ENCODE results near the gene SARDH. TPM values are rescaled to one million over a fixed set of nuclear protein-coding genes. Genes with fewer than 3 reads are reported as not detected.

The SARDH gene
- polyA plus RNA-seq, 1 donor, result 5.4 TPM

DNA sequence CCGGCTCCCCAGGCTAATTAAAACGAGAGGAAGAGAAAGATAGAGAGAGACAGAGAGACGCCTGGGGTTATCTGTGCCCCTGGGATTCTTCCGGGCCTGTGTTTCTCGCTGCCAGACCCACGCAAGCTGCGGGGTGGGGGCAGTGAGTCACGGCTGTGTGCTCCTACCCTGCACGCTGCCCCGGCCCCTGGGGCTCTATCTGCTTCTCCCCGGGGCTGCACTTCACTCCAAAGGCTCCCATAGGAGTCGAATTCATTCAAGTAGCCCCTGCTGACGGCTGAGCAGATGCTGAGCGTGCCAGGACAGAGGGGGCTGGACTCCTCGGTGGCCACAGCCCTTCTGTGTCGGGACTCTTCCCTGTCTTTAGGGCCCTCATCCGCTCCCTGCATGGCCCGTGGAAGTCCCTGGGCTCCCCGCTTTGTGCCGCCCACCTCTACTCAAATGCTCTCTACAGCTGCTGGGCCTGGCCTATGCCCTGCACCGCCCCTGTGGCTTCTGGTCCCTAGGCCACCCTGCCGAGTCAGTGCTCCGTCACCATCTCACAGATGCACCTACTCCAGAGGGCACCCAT is 22.8 kb downstream of the SARDH start:
- no peak for DNase-seq (ENCODE audit: low read depth)

DNA sequence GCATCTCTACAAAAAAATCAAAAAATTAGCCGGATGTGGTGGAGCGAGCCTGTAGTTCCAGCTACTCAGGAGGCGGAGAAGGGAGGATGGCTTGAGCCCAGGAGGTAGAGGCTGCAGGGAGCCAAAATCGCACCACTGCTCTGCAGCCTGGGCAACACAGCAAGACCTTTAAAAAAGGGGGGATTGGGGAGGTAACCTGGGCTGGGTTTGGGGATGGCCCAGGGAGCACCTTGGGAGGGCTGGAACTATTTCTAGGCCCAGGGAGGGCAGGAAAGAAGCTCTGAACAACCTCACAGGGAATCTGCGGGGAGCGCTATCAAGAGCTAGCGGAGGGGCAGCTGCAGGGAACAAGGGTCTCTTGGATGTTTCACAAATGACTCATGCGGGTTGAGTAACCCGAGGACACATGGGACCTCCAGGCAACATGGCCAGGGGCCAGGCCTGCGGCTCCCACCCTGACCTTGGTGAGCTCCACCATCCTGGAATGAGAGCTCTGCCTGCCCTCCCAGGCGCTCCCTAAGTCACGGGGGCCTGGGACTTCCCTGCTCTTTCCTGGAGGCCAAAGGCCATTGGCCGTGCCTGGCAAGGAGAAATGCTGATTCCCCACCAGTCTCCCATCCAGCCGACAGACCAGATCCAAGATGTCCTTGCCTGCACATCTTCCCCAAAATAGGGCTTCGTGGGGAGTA is 23.4 kb downstream of the SARDH start:
- no peak for DNase-seq (ENCODE audit: low read depth)

DNA sequence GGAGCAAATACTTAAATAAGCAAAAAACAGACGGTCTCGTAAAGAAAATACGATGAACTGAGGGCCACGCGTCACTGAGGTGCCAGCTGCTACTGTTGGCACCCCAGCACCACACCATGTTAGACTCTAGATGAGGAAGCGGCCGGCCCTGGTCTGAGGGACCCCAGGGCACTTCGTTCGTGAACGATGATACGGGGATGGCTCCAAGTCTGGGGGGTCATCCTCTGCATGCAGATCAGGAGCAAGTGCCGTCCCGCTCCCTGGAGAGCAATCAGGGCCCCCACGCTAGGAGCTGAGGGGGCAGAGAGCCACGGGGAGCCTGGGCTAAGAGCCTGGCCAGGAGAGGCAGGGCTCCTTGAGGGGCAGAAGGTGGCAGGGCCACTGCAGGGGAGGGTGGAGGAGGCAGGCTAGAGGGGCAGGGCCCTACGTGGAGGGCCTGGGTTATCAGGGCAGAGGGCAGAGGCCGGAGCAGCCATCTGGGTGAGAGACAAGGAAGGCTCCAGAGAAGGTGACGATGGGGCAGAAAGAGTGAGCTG is 24.1 kb downstream of the SARDH start:
- no peak for DNase-seq (ENCODE audit: low read depth)

DNA sequence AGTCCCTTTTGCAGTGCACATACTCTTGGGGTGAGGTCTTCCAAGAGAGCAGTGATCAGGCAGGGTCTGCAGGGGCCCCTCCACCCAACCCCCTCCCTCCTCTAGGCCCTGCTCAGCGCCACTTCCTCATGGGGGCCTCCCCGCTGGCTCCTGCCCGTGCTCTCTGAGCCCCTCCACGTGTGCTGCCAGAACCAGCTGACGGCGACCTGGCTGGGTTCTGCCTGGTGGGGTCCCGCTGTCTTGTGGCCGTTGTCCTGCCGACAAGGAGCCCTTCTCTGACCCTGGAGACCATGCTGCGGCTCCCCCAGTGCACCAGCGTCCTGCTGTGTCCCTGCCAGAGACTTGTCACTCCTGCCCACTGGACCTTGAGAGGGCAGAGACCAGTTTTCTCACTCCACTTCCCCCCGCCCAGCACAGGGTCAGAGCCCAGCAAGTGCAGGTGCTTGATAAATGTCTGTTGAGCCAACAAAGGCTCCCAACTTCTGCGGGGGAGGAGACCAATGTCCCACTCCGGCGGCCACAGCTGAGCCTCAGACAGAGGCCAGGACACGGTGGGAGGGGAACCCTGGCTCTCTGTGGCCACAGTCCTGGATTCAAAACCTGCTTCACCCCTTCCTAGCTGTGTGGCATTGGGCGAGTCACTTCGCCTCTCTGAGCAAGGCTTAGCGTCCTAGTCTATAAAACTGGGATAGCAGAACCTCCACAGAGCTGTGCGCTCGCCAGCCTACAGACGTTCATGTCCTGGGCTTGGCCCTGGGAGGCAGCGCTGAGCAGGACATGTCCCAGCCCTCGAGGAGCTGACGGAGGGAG is 24.8 kb downstream of the SARDH start:
- no peak for DNase-seq (ENCODE audit: low read depth)

DNA sequence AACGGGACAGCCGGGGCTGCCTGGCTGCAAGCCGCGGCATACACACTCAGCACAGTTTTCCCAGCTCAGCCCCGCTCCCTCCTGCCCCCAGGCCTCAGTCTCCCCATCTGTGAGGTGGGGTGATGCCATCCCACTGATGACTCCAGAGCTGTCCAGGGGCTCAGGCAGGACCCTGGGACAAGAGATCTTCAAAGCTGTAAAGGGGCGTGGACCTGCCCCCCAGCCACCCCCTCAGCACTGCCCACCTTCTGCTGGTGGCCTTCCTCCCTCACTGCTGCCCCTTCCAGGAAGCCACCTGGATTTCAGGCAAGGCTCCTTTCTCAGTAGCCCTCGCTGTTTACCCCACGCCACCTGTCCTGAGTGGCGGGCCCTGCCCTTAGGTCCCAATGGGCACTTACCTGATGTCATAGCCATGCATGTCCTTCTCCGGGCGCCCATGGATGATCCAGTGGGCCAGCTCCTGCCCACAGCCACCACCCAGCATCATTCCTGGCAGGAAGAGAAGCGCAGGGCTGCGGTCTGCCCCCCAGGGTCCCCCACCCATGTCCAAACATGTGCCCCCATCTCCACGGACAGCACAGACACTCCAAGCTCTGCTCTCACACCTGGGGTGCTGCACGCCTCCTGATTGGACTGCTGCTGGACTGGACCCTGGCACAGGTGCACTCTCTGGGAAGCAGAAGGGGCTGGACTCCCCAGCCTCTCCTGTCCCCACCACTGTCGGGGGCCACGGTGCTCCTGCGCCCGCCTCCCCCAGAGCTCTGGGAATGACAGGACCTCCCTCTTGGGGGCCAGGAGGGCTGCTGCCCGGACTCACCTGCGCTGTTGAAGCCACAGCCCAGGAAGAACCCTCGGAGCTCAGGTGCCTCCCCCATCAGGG is 25.7 kb downstream of the SARDH start:
- no peak for DNase-seq (ENCODE audit: low read depth)

DNA sequence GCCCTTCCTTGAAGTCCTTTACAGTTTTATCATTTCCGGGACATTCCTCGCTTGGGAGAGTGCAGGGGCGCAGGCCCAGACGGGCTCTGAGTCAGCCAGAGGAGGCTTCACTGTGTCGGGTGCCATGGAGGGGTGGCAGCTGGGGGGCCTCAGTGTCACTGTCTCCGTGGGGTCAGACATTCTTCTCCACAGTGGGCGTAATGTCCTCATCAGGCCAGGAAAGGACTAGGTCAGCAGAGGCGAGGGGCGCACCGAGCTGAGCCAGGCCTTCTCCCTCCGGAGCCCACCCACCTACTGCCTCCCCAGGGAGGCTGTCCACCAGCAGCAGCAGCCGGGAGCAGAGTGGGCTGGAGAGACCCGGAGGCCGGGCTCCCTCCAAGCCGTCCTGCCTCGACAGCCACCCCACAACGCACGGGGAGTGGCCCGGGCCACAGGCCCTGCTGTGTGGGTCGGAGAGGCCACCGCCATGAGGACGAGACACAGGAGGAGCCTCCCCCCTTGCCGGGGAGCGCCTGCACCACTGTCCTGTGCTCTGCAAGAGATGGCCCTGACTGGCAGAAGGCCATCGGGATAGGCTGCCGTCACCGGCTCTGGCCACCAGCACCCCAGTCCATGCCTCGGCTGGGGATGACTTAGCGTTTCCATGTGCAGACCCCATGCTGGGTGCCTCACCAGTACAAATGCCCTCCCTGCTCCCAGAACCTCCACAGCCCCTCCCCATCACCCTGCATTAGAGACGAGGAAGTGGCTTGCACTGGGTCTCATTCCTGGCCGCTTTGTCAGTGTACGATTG is 26.5 kb downstream of the SARDH start:
- DNase-seq (ENCODE audit: low read depth), result no peak

DNA sequence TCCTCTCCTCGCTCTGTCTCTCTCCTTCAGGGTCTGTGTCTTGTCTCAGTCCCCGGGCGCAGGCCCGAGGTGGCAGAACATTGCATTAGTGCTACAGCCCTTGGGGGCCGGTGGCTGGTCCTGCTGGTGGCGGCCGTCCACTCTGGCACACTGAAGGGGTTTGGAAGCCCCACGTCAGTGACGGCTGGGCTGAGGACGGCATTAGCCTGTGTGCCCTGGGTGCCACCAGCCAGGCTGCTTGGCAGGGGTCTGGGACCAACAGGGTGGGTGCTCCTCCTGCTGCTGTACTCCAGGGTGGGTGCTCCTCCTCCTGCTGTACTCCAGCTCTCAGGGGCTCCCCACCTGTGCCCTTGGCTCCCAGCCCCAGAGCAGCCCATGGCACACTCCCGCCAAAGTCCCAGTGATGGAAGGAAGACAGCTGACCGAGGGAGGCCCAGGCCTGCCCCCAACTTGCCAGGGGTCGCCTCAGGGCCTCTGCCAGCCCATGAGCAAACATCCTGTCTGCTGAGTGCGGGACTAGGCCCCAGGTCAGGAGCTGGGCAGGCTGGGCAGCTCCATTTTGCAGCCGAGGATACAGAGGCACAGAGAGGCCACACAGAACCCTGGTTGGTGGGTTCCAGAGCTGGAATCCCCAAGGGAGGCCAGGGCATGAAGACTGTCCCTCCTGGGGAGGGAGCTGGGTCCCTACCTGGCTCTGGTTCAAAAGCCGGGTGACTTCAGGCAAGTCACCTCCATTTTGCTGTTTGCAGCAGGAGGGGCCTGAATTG is 27.3 kb downstream of the SARDH start:
- no peak for DNase-seq (ENCODE audit: low read depth)

DNA sequence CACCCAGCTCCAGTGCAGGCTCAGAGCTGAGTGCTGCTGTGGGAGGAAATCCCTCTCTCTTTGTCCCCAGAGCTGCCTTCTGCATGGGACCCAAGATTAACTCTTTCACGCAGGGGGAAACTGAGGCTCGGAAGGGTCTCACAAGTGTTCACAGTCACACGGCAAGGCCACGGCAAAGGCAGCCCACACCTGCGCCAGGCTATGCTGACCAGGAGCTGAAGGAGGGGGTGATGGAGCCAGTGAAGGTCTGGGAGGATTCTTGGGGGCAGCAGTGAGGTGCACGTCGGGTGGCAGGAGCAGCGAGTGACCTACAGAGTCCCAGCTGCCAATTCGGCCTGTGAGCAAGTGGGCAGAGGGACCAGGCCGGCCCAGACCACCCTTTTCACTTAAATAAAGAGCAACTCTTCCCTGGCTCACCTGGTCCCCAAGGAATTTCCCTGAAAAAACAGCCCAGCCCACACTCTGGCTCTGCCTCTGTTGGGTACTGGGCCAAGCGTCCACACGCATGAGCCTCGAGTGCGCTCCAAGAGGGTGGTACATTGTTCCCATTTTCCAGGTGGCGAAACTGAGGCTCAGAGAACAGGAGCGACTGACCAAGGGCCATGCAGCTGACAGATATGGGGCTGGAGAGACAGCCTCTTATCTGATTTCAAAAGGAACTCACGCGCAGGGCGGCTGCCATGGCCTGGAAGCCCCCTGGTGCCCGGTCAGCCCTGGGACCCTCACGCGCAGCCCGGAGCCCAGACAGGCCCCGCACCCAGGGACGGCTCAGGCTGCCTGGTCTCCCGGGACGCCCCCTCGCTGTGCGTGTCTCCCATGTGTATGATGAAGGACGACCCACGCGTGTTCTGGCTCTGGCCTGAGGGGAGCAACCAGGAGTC is 28.2 kb downstream of the SARDH start:
- DNase-seq (ENCODE audit: low read depth), result no peak

DNA sequence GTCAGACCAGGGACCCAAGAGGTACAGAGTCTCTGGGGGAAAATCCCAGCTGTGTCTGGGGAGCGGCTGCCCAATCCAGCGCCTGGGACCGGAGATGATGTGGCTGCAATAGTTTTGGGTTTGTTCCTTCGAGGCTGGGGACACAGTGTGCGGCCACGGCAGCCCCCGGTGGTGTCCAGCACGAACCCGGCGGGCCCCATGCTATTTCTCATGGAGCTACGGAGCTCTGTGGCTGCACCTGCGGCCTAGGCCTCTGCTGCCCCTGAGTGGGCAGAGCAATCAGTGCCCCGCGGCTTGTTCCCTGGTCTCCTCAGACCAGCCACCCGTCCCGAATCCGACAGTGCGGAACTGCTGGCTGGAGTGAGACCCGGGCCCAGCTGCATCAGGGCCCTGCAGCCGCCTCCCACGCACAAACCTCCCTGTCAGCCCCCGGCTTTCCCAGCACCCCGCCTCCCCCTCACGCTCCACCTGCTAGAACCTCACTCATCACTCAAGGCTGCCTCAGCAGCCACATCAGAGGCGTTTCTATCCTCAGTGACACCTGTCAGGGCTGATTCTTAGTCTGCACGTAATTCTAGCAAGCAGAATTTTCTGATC is 29.0 kb downstream of the SARDH start:
- DNase-seq (ENCODE audit: low read depth), result no peak

DNA sequence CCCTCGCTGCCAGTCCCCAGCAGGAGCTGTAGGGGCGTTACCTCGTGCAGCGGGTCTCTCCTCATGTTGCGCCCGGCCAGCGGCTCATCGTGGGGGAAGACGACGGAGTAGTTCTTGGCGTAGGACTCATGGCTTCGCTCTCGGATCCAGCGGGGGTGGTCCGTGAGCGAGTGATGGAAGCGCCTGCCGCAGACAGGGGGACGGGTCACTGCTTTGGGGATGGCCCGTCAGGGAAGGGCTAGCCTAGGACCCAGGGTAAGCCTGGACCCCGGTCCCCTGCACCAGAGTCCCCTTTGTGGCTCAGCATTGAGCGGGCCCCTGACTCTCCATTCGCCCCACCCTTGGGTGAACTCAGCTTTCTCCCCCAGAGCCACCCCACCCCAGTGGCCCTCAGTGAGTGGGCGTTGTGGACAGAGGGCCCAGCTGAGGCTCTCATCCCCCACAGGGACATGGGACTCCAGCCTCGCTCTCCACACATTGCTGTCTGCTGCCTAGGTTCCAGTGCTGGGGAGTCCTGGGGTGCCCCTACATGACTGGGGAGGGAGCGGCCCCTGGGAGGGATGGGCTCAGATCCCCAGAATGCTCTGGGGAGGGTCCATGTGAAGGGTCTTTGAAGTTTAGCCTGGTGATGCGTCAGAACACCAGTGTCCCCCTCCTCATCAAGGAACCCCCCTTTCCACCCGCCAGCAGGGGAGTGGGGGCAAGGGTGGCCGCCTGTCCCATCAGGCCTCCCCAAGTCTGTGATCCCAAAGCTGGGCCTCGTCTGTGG is 29.7 kb downstream of the SARDH start:
- DNase-seq (ENCODE audit: low read depth), result no peak

DNA sequence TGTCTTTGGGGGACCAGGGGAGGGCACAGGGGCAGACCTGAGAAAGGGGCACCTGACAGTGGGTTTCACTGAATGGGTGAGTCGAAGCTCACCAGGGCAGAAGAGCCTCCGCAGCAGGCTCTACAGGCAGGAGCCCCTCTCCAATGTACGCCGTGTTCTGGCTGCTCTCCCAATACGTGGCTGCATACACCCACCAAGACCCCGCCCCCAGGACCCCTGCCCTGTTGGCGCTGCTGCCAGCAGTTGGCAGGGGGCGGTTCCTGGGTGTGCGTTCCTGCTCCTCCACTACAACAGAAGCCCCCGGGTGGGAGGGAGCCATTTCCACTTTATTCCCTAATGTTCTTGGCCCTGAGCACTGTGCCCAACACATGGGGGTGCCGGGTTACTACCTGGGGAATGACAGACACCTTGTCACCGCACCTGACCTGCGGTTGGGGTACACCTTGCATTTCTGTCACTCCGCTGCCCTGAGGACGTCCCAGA is 30.3 kb downstream of the SARDH start:
- no peak for DNase-seq (ENCODE audit: low read depth)

DNA sequence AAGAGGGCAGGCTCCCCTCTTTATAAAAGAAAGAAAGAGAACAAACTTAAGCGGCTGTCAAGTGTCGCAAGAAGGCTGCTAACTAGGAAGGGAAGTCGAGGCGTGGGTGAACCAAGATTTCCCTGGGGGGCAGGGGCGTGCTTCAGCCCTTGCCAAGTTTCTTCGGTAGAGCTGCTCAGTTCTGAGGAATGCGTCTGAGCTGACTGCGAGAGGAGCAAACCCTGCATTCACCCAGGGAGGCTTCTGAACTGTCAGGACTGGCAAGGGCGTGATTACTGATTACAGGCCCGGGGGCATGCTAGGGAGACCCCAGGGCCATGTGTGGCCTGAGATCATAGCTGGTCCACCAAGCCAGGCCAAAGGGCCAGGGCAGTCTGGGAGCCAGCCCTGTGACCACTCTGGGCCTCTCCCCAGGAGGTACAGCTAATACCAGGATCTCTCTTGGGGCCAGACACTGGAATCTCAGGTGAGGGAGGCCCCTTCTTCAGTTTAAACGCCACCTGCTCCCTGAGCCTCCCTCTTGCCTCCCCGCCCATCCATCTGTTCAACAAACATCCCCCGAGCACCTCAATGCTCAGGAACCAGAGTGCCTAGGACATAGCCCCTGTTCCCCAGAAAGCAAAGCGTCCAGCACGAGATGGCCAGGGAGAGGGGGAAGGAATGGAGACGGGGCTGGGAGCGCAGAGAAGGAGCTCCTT is 30.9 kb downstream of the SARDH start:
- DNase-seq (ENCODE audit: low read depth), result no peak

DNA sequence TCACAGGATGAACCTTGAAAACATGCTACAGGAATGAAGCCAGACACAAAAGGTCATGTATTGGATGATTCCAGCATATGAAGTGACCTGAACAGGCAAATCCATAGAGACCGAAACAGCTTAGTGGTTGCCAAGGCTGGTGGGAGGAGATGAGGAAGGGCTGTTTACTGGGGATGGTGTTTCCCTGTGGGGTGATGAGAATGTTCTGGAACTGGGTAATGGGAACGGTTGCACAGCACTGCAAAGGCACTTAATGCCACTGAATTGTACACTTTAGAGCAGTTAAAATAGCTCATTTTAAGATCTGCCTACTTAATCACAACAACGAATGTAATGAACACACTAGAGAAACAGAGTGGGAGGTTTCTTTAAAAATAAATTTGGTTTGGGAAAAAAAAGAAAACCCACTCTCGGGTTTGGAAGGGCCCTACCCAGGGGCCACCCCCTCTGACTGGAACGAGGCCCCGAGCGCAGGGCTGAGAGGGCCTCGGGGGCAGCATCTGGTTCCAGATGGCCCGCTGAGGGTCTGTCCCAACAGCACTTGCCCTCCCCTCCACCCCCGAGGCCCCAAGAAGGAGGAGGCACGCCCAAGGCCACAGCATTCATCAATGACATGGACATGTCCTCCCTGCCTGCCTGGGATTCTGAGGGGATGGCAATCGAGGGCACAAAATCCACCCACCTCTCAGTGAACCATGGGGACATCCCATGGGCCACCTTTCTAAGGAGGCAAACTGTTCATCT is 31.7 kb downstream of the SARDH start:
- DNase-seq (ENCODE audit: low read depth), result no peak

DNA sequence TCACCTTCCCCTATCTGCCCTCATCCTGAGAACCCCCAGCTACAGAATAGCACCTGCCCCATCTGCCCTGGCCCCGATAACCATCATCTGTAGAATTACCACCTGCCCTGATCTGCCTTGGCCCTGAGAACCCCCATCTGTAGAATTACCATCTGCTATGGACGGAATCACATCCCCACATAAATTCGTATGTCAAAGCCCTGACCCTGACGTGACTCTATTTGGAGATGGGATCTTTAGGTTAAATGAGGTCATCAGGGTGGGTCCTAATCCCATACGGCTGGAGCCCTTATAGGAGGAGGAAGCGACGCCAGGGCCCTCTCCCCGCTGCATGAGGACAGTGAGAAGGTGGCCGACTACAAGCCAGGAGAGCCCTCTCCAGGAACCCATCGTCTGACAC is 32.6 kb downstream of the SARDH start:
- no peak for DNase-seq (ENCODE audit: low read depth)

DNA sequence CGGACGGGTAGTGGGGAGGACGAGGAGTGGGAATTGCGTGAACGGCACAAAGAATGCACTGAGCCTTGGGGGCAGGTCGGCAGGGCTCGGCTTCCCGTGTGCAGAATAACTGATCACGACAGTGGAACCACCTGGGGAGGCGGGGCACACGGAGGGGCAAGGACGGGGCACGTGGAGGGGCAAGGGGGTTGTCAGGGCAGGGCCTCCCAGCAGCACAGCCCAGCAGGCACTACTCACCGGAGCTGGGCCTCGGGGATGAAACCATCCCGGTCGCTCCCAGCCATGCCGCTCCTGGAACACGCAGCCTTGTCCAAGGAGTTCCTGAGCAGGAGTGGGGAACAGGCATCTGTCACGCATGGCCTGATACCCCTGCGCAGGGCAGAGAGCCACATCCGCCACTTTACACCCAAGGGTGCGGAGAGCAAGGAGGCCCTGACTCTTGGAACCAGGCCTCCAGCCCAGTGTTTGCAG is 33.4 kb downstream of the SARDH start:
- DNase-seq (ENCODE audit: low read depth), result no peak

Data from forelimb muscle (tissue), 1 donor.